Stimulated activated CD4-positive, alpha-beta T cell treated with anti-CD3 and anti-CD28 coated beads, Interleukin-1b, Interleukin-23, amount 100 ng/mL, for 4 hours (primary cell): ENCODE data around the gene ALG11.
"Not testable (repeated sequence)": the region's sequence is repeated elsewhere in the genome, so short reads cannot be mapped to it uniquely, and the experiment has no call there.

Experiments
- DNase-seq, 2 donors: peaks; one replicate each; pipeline ENCODE4 v3.0.0-alpha.2; 2020; ENCODE audit warnings: low read depth in 2 of 2

Gene ALG11

GRCh38 chr13:52027832-52028231 lies 15.6 kb downstream of the ALG11 start:
- DNase-seq = no peak

- DNase-seq = no peak
These were observed 17.4 kb downstream of the ALG11 start for GRCh38 chr13:52029569-52029968.

- not testable (repeated sequence) for DNase-seq
These were observed 18.2 kb downstream of the ALG11 start for GRCh38 chr13:52030401-52030800.

GRCh38 chr13:52033039-52033438 lies 20.8 kb downstream of the ALG11 start:
- no peak for DNase-seq

- no peak for DNase-seq
These were observed 22.5 kb downstream of the ALG11 start for GRCh38 chr13:52034616-52035226.

- no peak for DNase-seq
These were observed 23.8 kb downstream of the ALG11 start for GRCh38 chr13:52036037-52036436.

- no peak for DNase-seq
These were observed 31.5 kb downstream of the ALG11 start for GRCh38 chr13:52043675-52044074.

- no peak for DNase-seq
These were observed 35.3 kb downstream of the ALG11 start for GRCh38 chr13:52047463-52047862.

- DNase-seq = no peak
These were observed 36.3 kb downstream of the ALG11 start for GRCh38 chr13:52048516-52048915.

- DNase-seq = no peak
These were observed 39.2 kb downstream of the ALG11 start for GRCh38 chr13:52051400-52051799.

- no peak for DNase-seq
These were observed 41.3 kb downstream of the ALG11 start for GRCh38 chr13:52053460-52053859.

GRCh38 chr13:52061064-52061463 lies 48.9 kb downstream of the ALG11 start:
- DNase-seq = not testable (repeated sequence)

GRCh38 chr13:52061587-52061986 lies 49.4 kb downstream of the ALG11 start:
- DNase-seq = no peak

- no peak for DNase-seq
These were observed 55.0 kb downstream of the ALG11 start for GRCh38 chr13:52067237-52067636.

GRCh38 chr13:52070929-52071523 lies 58.8 kb downstream of the ALG11 start:
- no peak for DNase-seq
